Stimulated activated CD4-positive, alpha-beta T cell treated with anti-CD3 and anti-CD28 coated beads, TNF-alpha, amount 100 ng/mL, for 4 hours (primary cell): ENCODE measurements around the gene STK38.

ENCODE experiments used
- DNase-seq, 3 experiments: peaks; one replicate each; pipeline ENCODE4 v3.0.0-alpha.2; 2020; ENCODE audit warnings: low read depth in 3 of 3

The STK38 gene

DNA sequence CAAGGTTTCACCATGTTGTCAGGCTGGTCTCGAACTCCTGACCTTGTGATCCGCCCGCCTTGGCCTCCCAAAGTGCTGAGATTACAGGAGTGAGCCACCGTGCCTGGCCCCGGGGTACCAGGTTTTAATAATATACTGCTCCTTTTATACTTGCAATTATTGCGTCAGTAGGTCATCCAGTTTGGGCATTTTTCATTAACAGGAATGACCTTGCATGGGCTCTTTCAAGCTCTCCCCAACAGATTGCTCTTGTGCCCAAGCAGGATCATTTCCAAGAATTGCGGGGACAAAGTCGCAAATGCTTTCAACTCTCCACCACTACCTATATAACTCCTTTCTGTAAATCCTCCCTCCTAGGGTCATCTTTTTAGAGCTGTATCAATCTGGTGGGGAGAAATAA is 23.8 kb downstream of the STK38 start:
- DNase-seq, result no peak

DNA sequence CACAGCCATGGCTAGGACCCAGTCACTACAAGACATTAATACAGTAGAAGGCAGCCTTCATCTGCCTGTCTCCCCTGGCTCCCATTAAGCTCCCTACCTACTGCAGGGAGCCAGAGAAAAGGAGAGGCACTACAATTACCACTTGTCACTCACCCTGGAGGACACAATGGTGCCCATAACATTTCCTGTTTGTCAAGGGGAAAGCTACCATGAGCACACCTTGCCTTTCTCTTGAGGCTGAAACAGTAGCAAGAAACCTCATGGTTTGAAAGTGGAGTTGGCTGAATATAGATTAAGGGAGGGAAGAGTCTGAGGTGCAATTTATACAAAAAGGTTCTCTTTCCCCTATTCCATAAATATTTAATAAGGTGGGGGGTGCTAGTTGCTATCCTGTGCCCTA is 27.9 kb downstream of the STK38 start:
- no peak for DNase-seq

DNA sequence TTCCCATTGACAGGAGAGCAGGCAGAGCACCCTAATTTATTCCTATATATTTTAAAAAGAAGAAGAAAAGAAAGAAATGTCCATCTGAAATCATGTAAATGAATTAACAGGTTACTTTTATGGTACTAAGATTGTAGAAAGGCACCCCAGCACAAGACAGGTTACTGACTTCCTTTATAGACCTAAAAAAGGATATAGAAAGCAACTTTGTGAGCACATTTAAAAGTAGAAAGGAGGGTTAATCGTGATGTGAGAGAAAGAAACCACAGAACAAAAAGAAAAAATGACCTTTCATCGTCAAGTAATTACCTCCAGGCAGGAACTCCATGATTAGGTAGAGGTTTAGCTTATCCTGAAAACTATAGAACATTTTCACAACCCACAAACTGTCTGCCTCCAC is 29.9 kb downstream of the STK38 start:
- no peak for DNase-seq

DNA sequence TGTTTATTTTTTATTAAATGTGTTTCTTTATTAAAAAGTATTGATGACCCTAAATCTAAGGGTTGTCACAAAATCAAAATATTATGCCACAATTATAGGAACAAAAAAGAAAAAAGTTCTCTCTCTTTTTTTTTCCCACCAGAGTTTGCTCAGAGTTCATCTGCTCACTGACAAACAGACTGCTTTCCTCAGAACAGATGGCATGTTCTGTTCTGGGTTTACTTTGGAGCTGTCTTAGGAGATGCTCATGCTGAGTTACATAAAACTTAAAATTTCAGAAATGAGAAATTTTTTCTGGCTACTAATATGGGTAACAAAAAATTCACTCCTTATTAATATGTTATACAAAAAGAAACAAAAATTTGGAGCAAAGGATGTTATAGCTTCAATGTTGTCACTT is 30.3 kb downstream of the STK38 start:
- DNase-seq, result no peak

DNA sequence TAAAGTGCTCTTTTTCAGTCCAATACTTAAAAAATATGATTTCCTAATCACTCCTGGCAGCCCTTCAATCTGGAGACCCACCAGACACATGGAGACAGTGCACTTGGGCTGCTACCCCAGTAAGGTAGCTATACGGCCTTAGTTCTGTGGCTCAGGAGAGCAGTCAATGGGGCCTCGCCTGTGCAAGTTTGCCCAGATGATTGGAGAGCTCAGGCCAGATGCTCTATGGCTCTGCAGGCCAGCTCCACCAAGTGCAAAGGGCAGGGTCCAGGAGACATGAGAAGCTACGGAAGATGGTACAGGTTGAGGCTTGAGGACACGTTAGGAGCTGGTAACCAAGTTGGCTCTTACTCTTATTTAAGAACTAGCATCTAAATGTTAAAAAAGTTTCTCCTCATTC is 30.7 kb downstream of the STK38 start:
- no peak for DNase-seq

DNA sequence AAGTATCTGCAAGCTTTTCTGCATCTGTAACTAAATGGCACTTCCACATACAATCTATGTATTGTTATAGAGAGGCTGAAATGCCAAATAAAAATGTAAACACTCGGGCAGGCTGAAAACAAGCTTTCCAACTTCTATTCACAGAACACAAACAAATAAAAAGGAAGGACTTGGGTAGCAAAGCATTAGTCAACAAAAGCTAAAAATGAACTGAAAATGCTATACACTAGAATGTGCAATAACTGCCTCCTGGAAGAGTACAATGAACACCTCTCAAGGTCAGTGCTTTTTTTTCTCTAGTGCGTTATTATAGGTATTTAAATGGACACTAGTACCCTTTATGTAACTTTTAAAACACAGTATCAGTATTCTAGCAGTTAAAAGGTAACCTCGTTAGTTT is 31.4 kb downstream of the STK38 start:
- no peak for DNase-seq

DNA sequence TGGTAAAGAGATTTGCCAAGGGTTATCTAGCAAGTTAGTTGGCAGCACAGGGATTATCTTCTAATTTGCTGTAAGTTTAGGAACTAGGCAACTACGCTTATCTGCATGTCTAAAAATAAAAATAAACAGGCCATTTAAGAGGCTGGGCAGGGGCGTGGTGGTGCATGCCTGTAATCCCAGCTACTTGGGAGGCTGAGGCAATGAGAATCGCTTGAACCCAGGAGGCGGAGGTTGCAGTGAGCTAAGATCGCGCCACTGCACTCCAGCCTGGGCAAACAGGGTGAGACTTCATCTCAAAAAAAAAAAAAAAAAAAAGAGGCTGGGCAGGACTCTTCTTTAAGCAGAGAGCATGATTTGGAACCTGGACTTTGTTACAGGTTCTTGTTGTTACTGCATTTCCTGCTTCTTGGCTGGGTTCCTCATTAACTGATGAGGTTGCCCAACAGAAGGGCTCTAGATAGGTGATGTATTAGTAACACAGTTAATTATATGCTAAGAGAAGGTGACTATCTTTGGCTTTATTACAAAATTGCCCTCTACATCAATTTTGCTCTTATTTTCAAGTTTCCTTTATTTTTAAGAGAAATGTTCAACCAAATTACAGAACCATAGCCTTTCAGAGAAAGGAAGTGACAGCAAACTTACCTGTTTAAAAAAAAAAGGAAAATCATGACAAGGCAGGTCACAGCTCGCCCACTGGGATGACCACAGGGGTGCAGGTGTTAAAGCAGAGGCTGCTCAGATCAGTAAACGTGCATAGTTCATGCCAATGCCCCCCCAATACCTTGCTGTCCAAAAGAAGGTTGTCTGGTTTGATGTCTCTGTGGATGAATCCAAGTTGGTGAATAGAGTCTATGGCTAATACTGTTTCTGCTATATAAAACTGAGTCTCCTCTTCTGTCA is 32.5 kb downstream of the STK38 start:
- no peak for DNase-seq

DNA sequence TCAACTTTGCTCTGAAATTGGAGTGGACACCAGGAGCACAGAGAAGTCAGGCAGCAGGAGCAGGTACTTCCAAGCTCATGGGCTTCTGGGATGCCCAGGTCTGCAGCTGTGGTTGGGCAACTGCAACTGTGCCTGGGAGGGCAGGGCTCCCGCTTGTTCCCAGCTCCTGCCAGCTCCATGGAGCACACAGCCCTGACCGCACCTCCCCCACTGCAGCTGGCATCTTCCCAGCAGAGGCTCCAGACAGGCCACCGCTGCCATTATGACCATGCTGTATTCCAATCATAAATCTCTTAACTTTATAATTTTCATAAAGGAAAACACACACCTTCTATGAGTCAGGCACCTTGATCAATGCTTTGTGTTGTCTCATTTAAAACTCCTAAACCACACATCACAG is 36.9 kb downstream of the STK38 start:
- no peak for DNase-seq

DNA sequence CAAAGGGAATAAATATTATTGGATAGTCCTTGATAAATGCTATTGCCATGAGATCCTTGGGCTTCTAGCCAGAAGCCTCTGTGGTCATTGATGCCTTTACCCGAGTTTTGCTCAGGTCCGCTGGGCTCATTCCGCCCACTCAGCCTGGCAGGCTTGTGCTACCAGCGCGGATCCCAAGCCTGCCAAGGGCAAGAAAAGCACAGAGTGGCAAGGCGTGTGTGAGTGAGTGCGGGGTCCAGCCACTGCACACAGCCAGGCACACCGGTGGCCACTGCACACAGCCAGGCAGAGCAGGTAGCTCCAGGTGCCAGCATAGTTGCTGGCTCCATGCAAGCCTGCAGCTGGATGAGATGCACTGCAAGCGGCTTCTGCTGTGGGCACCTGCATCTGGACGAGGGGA is 38.7 kb downstream of the STK38 start:
- DNase-seq, result no peak

DNA sequence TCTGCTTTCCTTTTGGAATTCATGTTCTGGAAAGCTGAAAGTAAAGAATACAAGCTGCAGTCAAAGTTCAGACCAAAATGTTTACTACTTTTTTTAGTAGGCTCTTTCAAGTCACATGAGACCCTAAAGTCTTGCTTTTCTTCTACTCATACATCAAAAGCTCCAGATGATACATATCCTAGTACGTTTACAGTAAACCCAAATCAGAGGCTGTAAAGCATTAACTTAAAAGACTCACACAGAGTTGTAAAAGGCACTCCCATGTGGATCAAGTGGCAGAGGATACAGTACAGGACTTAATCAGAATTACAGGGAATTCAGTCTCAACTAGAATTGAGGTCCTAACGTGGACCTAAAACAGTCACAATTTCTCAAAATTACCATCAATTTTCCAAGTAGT is 40.7 kb downstream of the STK38 start:
- DNase-seq, result no peak

DNA sequence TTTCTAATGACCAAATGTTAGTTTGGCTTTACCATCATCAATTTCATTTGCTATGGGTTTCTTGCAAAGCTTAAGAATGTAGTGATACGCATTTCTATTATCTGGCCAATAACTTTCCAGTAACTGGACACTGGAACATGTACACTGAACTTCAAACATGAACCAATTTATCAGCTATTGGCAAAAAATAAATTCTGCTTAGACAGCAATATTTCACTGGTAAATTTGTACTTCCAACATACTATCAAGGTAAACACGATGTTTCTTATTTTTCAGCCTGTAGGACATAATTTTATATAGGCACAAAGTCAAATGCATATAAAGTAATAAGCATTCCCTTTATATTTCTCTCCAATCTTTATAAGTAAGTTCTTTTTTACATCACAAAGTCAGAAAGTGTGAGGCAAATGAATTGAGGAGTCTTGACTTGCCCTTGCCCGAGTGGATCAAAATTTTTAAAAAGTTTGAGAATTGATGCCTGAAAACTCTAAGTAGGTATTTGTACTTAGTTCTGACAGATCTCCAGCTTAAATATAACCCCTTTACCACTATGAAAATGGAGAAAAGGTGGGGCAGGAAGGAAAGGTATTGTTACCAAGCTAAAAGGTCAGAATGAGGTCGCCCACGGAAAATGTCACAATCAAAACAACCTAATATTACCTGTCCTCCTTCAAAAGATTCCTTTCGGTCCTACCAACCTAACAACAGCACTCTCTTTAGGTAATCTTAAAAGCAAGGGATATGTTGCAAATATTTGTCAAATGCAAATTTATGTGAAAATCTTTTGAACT is 41.3 kb downstream of the STK38 start:
- no peak for DNase-seq

DNA sequence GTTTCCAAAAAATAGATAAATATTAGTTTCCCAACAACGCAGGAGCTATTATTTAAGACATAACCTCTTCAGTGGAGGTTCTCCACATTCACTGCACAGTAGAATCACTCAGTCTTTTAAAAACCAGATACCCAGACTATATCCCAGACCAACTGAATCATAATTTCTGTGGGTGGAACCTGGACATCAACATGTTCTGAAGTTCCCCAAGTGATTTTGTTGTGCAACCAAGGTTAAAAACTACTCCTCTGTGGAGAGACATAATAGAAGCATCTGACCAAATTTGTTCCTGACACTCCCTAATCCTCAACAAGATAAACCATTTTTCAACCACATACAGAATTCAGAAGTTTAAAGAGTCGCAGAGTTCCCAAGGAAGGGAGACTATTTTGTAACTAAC is 42.3 kb downstream of the STK38 start:
- no peak for DNase-seq

DNA sequence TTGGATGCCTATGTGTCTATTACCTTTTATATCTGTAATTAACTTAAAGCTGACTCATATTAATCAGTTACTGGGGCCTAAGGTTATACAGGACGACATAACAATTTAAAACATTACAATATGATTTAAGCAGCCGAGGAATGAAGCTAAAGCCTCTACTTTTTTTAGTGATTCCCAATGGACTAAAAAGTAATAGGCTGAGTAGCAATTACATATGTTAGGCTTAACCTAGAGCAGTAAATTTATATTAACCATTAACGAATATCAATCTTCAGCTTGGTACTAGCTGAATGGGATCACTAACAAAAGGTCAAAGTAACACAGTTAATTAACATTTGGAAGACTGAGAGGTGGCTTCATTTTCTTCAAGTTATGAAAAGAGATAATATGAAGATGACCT is 43.1 kb downstream of the STK38 start:
- DNase-seq, result no peak

DNA sequence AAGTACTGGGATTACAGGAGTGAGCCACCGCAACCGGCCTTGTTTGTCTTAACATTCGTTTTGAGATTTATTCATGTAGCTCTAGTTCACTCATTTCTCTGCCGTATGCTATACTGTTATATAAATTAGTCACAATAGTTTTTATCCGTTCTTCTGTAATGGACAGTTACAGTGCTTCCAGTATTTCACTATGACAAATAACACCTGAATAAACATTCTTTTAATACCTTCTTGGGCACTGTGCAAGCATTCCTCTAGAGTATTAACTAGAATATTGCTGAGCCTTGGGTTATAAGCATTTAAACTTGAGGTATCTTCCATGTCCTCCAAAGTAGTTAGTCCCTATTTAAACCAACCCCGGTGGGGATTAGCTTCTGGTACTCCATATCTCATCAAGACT is 45.6 kb downstream of the STK38 start:
- no peak for DNase-seq

DNA sequence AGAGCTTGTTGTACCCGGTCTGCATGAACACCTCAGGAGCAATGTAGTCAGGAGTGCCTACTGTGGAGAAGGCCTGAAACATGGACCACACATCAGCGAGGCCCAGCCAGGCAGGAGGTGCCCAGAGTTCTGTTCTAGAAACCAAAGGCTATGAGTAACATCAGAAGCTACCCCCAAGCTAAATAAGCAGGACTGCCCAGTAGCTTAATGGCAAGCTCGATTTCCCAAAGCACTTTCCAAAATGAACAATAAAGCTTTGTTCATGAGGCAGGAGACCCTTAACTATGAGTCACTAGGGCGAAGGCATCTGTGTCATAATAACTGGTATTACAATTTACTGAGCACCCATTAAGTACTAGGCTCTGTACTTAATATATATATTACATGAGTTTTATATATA is 47.4 kb downstream of the STK38 start:
- DNase-seq, result no peak

DNA sequence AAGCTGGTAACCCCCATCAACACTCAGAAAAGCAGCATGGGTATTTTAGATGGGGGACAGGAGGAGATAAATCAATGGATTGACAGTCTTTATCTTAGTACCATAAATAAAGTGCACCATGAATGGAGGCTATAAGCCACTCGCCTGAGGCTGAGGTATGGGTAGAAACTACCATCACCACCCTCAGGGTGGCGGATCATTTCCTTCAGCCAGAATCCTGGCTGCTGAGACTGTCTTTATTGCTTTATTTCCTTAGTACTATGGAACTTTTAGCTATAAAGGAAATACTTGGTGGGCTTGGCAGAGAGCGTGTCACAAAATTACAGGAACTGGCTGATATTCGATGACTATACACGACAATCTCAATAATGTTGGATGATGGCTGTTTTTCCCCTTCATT is 52.2 kb downstream of the STK38 start:
- no peak for DNase-seq

DNA sequence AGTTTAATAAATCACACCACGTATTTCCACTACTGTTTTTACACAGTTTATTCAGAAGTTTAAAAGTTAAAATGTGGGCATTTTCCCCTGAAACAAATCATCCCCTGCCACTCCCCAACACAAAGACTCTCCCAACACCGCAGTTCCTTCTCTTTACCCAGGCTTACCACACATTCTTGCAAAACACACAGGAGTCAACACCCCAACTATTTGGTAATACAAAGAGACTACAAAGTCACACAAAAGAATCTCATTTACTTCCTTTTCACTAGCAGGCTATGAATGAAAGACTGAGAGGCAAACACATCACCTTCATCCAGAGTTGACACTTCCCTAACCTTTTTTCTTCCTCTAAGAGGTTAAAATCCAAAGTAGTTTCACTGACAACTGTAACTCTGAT is 53.4 kb downstream of the STK38 start:
- DNase-seq, result no peak

DNA sequence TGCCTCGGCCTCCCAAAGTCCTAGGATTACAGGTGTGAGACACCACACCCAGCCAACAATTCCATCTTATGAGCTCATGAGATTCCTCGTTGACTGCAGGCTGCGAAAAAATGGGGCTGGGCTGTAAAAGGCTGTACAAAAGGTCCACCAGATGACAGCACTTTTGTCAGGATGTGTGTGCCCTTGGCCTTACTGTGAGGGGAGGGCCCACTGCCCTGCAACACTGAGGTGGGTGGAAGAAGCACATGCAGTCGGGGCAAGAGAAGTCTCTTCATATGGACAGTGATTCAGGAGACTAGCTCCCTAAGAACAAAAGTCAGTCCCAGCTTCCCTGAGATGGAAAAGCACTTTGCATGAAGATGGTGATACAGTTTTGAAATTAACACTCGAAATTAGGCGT is 54.0 kb downstream of the STK38 start:
- no peak for DNase-seq

DNA sequence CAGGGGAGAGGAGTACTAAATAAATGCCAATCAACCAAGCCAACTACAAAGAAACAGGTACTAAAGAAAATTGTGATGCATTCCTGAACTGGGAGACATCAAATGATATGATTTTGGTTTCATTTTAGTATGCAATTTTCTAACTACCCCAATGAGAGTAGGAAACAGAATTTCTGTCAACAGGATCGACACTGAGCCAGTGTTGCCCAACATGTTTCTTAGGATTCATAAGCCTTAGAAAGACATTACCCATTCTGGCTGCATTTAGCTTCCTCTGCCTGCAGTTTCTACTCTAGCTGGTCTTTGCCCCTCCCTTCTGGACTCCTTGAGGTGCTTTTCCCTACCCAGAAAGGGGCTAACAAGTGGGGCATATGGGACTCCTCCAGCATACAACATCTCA is 54.7 kb downstream of the STK38 start:
- no peak for DNase-seq

DNA sequence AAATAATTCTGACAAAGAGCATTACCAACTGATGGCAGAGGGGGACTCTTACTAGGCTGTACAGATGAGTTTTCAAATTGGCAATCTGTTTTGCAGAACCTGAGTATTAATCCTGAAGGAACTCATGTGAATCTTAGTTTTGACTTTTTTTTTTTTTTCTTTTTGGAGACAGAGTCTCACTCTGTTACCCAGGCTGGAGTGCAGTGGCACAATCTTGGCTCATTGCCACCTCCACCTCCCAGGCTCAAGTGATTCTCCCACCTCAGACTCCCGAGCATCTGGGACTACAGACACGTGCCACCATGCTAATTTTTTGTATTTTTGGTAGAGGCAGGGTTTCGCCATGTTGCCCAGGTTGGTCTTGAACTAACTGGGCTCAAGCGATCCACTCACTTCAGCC is 55.2 kb downstream of the STK38 start:
- DNase-seq, result no peak

DNA sequence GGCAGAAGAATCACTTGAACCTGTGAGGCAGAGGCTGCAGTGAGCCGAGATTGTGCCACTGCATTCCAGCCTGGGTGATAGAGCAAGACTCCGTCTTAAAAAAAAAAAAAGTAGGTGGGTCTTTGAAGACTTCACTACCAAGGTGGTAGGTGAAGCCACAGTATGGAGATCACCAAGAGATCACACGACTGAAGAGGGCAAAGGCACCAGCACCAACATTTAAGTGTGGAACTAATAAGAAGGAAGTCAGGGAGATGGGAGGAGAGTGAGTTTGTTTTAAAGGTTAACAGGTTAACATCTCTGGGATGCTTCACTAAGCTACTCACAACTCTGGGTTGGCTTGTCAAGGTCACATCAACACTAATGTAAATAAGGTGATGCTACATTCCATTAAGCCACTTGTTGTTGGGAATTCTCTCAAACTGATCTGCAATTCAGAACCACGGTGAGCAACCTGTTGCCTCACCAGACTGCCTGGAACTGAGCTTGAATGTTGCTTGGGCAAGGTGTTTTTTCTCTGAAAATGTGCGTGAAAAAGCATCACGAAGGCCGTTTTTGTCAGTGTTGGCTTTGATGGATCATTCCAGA is 55.8 kb downstream of the STK38 start:
- DNase-seq, result no peak

DNA sequence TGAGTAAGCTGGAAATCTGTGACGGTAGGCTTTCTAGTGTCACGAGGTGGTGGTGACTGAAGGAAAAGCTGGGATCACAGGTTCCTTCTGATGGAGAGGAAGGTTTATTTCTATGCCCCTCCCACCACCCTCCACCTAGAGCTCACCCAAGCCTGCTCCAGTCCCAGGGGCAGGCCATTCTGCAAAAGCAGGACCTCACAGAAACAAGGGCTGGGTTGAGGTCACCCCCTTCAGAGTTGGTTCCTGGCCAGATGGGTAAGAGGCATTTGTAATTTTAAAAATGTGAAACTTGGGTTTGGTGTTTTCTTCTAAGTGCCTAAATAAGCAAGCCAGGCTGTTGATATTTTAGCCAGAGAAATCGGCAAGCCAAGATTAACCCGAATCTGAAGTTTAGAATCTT is 57.9 kb downstream of the STK38 start:
- DNase-seq, result no peak

DNA sequence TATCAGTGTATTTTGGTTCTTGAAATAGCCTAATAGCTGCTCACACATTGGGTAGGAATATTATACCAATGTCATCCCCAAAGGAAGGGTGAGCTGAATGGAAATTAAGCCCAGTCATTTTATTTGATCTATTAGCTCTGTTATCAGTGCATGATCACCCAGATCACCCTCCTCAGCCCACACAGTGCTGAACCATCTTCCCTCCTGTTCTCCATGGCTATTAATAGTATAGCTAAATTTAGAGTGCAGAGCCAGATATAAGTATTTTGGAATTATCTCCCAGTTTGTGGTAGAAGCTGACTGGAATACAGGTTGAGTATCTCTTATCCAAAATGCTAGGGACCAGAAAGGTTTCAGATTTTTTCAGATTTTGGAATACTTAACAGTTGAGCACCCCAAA is 59.1 kb downstream of the STK38 start:
- no peak for DNase-seq
